Choroid plexus epithelial cell (primary cell): ENCODE measurements around the gene CHMP1A.
"Not testable (repeated sequence)": the region's sequence is repeated elsewhere in the genome, so short reads cannot be mapped to it uniquely, and the experiment has no call there.

Source experiments
- DNase-seq: peaks from one replicate; pipeline ENCODE4 v3.0.0-alpha.2; 2010; ENCODE audit warnings: low read depth
- H3K4me3 ChIP-seq: 2 replicates; pipeline ENCODE4 v1.5.1; 2011; ENCODE audit warnings: low read depth, mild to moderate bottlenecking, control low read depth, low read length, moderate library complexity
- TF ChIP-seq, protein P1 (sequence below): conservative IDR thresholded peaks from 2 replicates; pipeline ENCODE4 v1.5.1; 2011; ENCODE audit warnings: low read depth, mild to moderate bottlenecking, control low read depth, inconsistent platforms, low read length, moderate library complexity

CHMP1A gene

DNA sequence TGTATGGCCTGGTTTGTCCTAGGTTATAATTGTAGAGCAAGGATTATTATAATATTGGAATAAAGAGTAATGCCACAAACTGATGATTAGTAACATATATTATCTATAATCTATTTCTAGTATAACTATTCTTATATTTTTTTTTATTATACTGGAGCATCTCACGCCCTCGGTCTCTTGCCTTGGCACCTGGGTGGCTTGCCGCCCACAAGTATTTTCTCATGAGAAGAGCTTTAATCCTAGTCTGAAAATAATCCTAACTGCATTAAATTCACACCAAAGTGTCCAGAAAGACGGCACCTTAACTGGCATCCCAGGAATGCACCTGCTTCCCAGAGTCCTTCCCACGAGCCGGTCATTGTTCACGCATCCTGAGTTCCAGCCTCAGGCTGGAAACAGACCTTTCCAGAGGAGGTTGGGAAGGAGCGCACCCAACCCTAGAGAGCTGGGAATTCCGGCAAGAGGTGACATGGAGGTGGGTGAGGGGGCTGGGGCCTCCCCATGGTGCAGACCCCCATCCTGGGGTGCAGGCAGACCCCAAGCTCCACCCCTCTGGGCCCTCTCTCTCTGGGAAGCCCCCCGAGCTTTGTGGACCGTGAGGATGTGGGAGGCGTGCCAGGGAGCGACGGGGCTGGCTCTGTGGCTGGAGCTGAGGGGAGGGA is 15.9 kb downstream of the CHMP1A start:
- H3K4me3 ChIP-seq, result no peak overlapping the region
- no peak for DNase-seq
- TF ChIP-seq, protein P1, sequence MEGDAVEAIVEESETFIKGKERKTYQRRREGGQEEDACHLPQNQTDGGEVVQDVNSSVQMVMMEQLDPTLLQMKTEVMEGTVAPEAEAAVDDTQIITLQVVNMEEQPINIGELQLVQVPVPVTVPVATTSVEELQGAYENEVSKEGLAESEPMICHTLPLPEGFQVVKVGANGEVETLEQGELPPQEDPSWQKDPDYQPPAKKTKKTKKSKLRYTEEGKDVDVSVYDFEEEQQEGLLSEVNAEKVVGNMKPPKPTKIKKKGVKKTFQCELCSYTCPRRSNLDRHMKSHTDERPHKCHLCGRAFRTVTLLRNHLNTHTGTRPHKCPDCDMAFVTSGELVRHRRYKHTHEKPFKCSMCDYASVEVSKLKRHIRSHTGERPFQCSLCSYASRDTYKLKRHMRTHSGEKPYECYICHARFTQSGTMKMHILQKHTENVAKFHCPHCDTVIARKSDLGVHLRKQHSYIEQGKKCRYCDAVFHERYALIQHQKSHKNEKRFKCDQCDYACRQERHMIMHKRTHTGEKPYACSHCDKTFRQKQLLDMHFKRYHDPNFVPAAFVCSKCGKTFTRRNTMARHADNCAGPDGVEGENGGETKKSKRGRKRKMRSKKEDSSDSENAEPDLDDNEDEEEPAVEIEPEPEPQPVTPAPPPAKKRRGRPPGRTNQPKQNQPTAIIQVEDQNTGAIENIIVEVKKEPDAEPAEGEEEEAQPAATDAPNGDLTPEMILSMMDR, result no peak

- TF ChIP-seq, protein P1, result no peak
- no peak for DNase-seq
- H3K4me3 ChIP-seq, result no peak overlapping the region
These were observed 18.1 kb downstream of the CHMP1A start for GRCh38 chr16:89639385-89639784.

DNA sequence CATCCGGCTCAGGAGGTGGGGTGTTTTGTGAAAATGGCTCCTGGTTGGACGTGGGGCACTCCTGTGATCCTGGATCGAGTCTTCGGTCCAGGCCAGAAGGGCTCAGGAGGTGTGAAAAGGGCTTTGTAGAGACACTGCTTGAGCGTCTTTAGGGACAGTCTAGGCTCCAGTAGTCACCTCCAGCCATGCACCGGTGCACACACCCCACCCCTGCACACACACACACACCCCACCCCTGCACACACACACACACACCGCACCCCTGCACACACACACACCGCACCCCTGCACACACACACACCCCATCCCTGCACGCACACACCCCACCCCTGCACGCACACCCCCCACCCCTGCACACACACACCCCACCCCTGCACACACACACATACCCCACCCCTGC is 19.1 kb downstream of the CHMP1A start:
- TF ChIP-seq, protein P1, result no peak
- DNase-seq, result no peak
- H3K4me3 ChIP-seq, result no peak overlapping the region

DNA sequence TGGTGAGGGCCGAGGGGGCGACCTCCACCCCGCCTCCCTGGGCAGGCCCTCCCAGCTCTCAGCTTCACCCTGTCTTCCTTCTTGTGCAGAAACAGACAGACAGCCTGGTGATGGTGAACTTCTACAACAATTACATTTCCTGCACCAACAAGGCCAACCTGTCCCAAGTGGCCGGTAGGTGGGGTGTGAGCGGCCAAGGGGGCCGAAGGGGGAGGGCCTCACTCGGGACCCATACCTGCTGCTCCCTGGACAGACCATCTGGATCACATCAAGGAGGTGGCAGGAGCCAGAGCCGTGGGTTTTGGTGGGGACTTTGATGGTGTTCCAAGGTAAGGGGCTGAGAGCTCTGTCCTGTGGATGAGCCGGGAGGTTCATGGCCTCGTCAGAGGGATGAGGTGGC is 20.1 kb downstream of the CHMP1A start:
- no peak overlapping the region for H3K4me3 ChIP-seq
- TF ChIP-seq, protein P1, result no peak
- DNase-seq, result no peak

GRCh38 chr16:89636663-89637062 is 20.8 kb downstream of the CHMP1A start:
- no peak overlapping the region for H3K4me3 ChIP-seq
- TF ChIP-seq, protein P1, result no peak
- no peak for DNase-seq

DNA sequence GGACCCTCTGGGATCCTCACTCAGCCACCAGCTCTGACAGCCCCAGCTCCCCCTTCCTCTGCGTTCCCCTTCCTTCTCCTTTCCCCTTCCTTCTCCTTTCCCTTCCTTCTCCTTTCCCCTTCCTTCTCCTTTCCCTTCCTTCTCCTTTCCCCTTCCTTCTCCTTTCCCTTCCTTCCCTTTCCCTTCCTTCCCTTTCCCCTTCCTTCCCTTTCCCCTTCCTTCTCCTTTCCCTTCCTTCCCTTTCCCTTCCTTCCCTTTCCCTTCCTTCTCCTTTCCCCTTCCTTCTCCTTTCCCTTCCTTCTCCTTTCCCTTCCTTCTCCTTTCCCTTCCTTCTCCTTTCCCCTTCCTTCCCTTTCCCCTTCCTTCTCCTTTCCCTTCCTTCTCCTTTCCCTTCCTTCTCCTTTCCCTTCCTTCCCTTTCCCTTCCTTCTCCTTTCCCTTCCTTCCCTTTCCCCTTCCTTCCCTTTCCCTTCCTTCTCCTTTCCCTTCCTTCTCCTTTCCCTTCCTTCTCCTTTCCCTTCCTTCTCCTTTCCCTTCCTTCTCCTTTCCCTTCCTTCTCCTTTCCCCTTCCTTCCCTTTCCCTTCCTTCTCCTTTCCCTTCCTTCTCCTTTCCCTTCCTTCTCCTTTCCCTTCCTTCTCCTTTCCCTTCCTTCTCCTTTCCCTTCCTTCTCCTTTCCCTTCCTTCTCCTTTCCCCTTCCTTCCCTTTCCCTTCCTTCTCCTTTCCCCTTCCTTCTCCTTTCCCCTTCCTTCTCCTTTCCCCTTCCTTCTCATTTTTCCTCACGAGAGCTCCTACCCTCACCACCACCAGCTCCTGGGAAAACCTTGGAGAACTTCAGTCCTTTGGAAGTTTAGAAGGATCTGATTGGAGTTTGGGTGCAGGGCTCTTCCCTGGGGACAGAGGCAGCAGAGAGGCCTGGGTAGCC is 22.8 kb downstream of the CHMP1A start:
- not testable (repeated sequence) for DNase-seq

GRCh38 chr16:89633064-89633631 is 24.4 kb downstream of the CHMP1A start:
- no peak for DNase-seq
- H3K4me3 ChIP-seq, result no peak overlapping the region

More for the DNA sequence above, 22.8 kb downstream of the CHMP1A start:
- not testable (repeated sequence) for H3K4me3 ChIP-seq

More at GRCh38 chr16:89633064-89633631, 24.4 kb downstream of the CHMP1A start:
- TF ChIP-seq, protein P1, result no peak
